Stomach (tissue), 9 donors: ENCODE data around the gene PATE1. TPM values are rescaled to one million over a fixed set of nuclear protein-coding genes. Genes with fewer than 3 reads are reported as not detected.

Experiments used
- DNase-seq, 2 donors: peaks; one replicate each; pipeline versions ENCODE4 v3.0.0 to v3.0.0-alpha.2; 2013 to 2019
- H3K27ac ChIP-seq, 5 donors: fragments of 200-600 bp in 4 of 5; sonication (generic) in 4 of 5; one replicate each; pipeline ENCODE4 v1.5.1; 2013 to 2019; ENCODE audit warnings: mild to moderate bottlenecking in 1 of 5, moderate library complexity in 1 of 5
- H3K27me3 ChIP-seq, 3 donors: fragments of 200-600 bp; sonication (generic); one replicate each; pipeline ENCODE4 v1.5.1; 2017 to 2019; ENCODE audit warnings: mixed run types in 1 of 3
- H3K36me3 ChIP-seq, 4 donors: fragments of 200-600 bp; sonication (generic); 1 replicate in 3 of 4; 2 replicates in 1 of 4; pipeline ENCODE4 v1.5.1; 2016 to 2019
- H3K4me1 ChIP-seq, 4 donors: fragments of 200-600 bp; sonication (generic); one replicate each; pipeline ENCODE4 v1.5.1; 2016 to 2019
- H3K4me3 ChIP-seq, 4 donors: fragments of 200-600 bp; sonication (generic) in 3 of 4; one replicate each; pipeline ENCODE4 v1.5.1; 2016 to 2019; ENCODE audit warnings: mild to moderate bottlenecking in 1 of 4
- H3K9me3 ChIP-seq, 4 donors: fragments of 200-600 bp; sonication (generic); one replicate each; pipeline ENCODE4 v1.5.1; 2016 to 2019
- CTCF ChIP-seq, 7 experiments: fragments of 450-650 bp in 4 of 7; fragments of 200-600 bp in 3 of 7; sonication (generic) in 3 of 7; IDR thresholded peaks; one replicate each; pipeline ENCODE4 v1.5.1; 2016 to 2019; ENCODE audit warnings: antibody characterized with exemption in 7 of 7, control low read depth in 2 of 7, mild to moderate bottlenecking in 1 of 7
- EP300 ChIP-seq: sonication (generic); formaldehyde crosslinking; IDR thresholded peaks from one replicate; pipeline ENCODE4 v1.6.1; 2017; ENCODE audit warnings: antibody characterized with exemption
- POLR2A ChIP-seq, 4 donors: fragments of 450-650 bp; IDR thresholded peaks; one replicate each; pipeline ENCODE4 v1.6.1; 2016; ENCODE audit warnings: antibody characterized with exemption in 4 of 4, control low read depth in 2 of 4, mild to moderate bottlenecking in 1 of 4, moderate library complexity in 1 of 4
- POLR2AphosphoS5 ChIP-seq, 3 donors: sonication (generic); formaldehyde crosslinking; IDR thresholded peaks; one replicate each; pipeline ENCODE4 v1.6.1; 2016; ENCODE audit warnings: antibody characterized with exemption in 3 of 3
- WGBS, 5 donors: extraction: QIAGEN DNeasy Blood & Tissue Kit in 3 of 5; methylation state at CpG; one replicate each; pipeline versions ENCODE4 v1.1.5 to v1.1.7; 2013 to 2018; 5-methylcytosine and 5-hydroxymethylcytosine counted together
- intact Hi-C: fragments of 100-400 bp; cut with DNase I; formaldehyde crosslinking; loops from one replicate; pipeline ENCODE4 v1.15.1; 2023; ENCODE audit warnings: low total_unique reads
- polyA plus RNA-seq, 3 donors: library from polyadenylated mRNA; stranded (reverse); fragments of 200-250 nt; gene quantifications; one replicate each; pipeline ENCODE4 v1.2.3, GENCODE V29; 2013
- total RNA-seq, 5 donors: library from RNA; depleted of rRNA; stranded (reverse); fragments of >200 nt; gene quantifications; one replicate each; pipeline versions ENCODE4 v1.1.0 to v1.2.3, GENCODE V29; 2014 to 2016
- donor health status: healthy with polysubstance abuse.
- donor health status: Bipolar disorder and iron deficiency.
- donor health status: healthy.

PATE1 gene
- total and polyA plus RNA-seq, 8 donors: not detected

GRCh38 chr11:125777309-125777708, 31.2 kb downstream of the PATE1 start:
- intact Hi-C loops: no loop called here
- no peak overlapping the region for H3K27ac ChIP-seq
- 54 to 74% (median 67%) methylated on average over 5 of the region's 5 CpGs for WGBS, 5 donors

GRCh38 chr11:125778728-125779127, 32.6 kb downstream of the PATE1 start, which contains the start of gene PATE2:
Gene PATE2 (minus strand): TSS chr11:125778828. CDS start chr11:125778773, 55 bp downstream.
- no peak for TF ChIP-seq CTCF (IDR thresholded peaks at IDR 0.05)
- no peak for TF ChIP-seq POLR2A (IDR thresholded peaks at IDR 0.05)
- TF ChIP-seq EP300: no peak
- TF ChIP-seq POLR2AphosphoS5 (IDR thresholded peaks at IDR 0.05): no peak
- no peaks in the 10 kb centered on the region for H3K36me3 ChIP-seq
- DNase-seq: no peak
- no peaks in the 10 kb centered on the region for H3K4me1 ChIP-seq
- no peak within 1 kb of the TSS for H3K4me3 ChIP-seq
- H3K27me3 ChIP-seq: no peaks in the 10 kb centered on the region
- no peak within 1 kb of the TSS for H3K27ac ChIP-seq
- no peaks in the 10 kb centered on the region for H3K9me3 ChIP-seq
- intact Hi-C loops: no loop called here

More at GRCh38 chr11:125777309-125777708, 31.2 kb downstream of the PATE1 start:
- no peak for DNase-seq
- H3K4me1 ChIP-seq: peaks cover 0 to 11% (median 3%) of the 10 kb centered on the region in 4 donors
- no peaks in the 10 kb centered on the region for H3K36me3 ChIP-seq
- H3K9me3 ChIP-seq: no peaks in the 10 kb centered on the region
- no peaks in the 10 kb centered on the region for H3K27me3 ChIP-seq
- no peak overlapping the region for H3K4me3 ChIP-seq
- TF ChIP-seq POLR2A (IDR thresholded peaks at IDR 0.05): no peak

- intact Hi-C loops: no loop called here
- H3K4me1 ChIP-seq: no peaks in the 10 kb centered on the region
- WGBS, 5 donors: 52 to 66% (median 56%) methylated on average over 2 of the region's 2 CpGs
- no peaks in the 10 kb centered on the region for H3K27me3 ChIP-seq
- H3K27ac ChIP-seq: no peak overlapping the region
- H3K4me3 ChIP-seq: no peak overlapping the region
- no peaks in the 10 kb centered on the region for H3K36me3 ChIP-seq
- H3K9me3 ChIP-seq: no peaks in the 10 kb centered on the region
- TF ChIP-seq POLR2AphosphoS5 (IDR thresholded peaks at IDR 0.05) (no peak), EP300 (no peak), CTCF (IDR thresholded peaks at IDR 0.05) (no peak), POLR2A (IDR thresholded peaks at IDR 0.05) (no peak)
- DNase-seq: no peak
These were observed 38.6 kb downstream of the PATE1 start for GRCh38 chr11:125784678-125785077.

- no peaks in the 10 kb centered on the region for H3K36me3 ChIP-seq
- H3K27ac ChIP-seq: no peak within 1 kb of the TSS
- no peaks in the 10 kb centered on the region for H3K27me3 ChIP-seq
- WGBS, 5 donors: 46 to 64% (median 59%) methylated on average over 2 of the region's 2 CpGs
- no peak within 1 kb of the TSS for H3K4me3 ChIP-seq
- TF ChIP-seq CTCF (IDR thresholded peaks at IDR 0.05): no peak
- TF ChIP-seq POLR2A (IDR thresholded peaks at IDR 0.05): no peak
- TF ChIP-seq EP300: no peak
- TF ChIP-seq POLR2AphosphoS5 (IDR thresholded peaks at IDR 0.05): no peak
- H3K9me3 ChIP-seq: peaks cover 0 to 11% (median 0%) of the 10 kb centered on the region in 4 donors
- DNase-seq: no peak
- H3K4me1 ChIP-seq: no peaks in the 10 kb centered on the region
- intact Hi-C loops: no loop called here
These were observed 41.7 kb downstream of the PATE1 start, which contains the start of gene PATE3 for GRCh38 chr11:125787827-125788226. Gene PATE3 (plus strand): TSS chr11:125788127. CDS start chr11:125788152, 25 bp downstream.

GRCh38 chr11:125790825-125791224, 44.7 kb downstream of the PATE1 start:
- no peaks in the 10 kb centered on the region for H3K4me1 ChIP-seq
- DNase-seq: no peak
- WGBS, 5 donors: 86 to 94% (median 93%) methylated on average over 4 of the region's 4 CpGs
- TF ChIP-seq POLR2AphosphoS5 (IDR thresholded peaks at IDR 0.05) (no peak), POLR2A (IDR thresholded peaks at IDR 0.05) (no peak), CTCF (IDR thresholded peaks at IDR 0.05) (no peak), EP300 (no peak)
- H3K36me3 ChIP-seq: no peaks in the 10 kb centered on the region
- intact Hi-C loops: no loop called here
- H3K4me3 ChIP-seq: no peak overlapping the region
- H3K27ac ChIP-seq: no peak overlapping the region
- H3K9me3 ChIP-seq: peaks cover 0 to 25% (median 0%) of the 10 kb centered on the region in 4 donors
- no peaks in the 10 kb centered on the region for H3K27me3 ChIP-seq
